Measurements from ENCODE around the gene LPCAT1.
"Not testable (repeated sequence)": the region's sequence is repeated elsewhere in the genome, so short reads cannot be mapped to it uniquely, and the experiment has no call there.

The LPCAT1 gene

GRCh38 chr5:1507014-1507375 lies 16.8 kb downstream of the LPCAT1 start:
- no peaks in the 10 kb centered on the region for H3K27me3 Mint-ChIP-seq
- CTCF ChIA-PET, result no interaction called here
- H3K36me3 Mint-ChIP-seq, result peaks cover 8% of the 10 kb centered on the region
- DNase-seq, result no peak
- H3K9me3 Mint-ChIP-seq, result no peaks in the 10 kb centered on the region
- no peak overlapping the region for H3K4me3 Mint-ChIP-seq
- H3K27ac Mint-ChIP-seq, result no peak overlapping the region
- peaks cover 18% of the 10 kb centered on the region for H3K4me1 Mint-ChIP-seq

GRCh38 chr5:1506242-1507013 lies 17.3 kb downstream of the LPCAT1 start:
- Mint-ChIP-seq H3K4me3 (no peak overlapping the region), H3K36me3 (peaks cover 8% of the 10 kb centered on the region), H3K27ac (no peak overlapping the region), H3K27me3 (no peaks in the 10 kb centered on the region), H3K4me1 (peaks cover 18% of the 10 kb centered on the region), H3K9me3 (no peaks in the 10 kb centered on the region)
- no peak for DNase-seq
- CTCF ChIA-PET, result no interaction called here

GRCh38 chr5:1505506-1506241 lies 18.1 kb downstream of the LPCAT1 start:
- no peak for DNase-seq
- no peak overlapping the region for H3K27ac Mint-ChIP-seq
- no peaks in the 10 kb centered on the region for H3K9me3 Mint-ChIP-seq
- peaks cover 18% of the 10 kb centered on the region for H3K4me1 Mint-ChIP-seq
- no peaks in the 10 kb centered on the region for H3K27me3 Mint-ChIP-seq
- CTCF ChIA-PET, result no interaction called here
- peaks cover 8% of the 10 kb centered on the region for H3K36me3 Mint-ChIP-seq
- no peak overlapping the region for H3K4me3 Mint-ChIP-seq

- not testable (repeated sequence) for H3K4me3 Mint-ChIP-seq
Measured at GRCh38 chr5:1505089-1505488, 18.7 kb downstream of the LPCAT1 start.

GRCh38 chr5:1504617-1505016 lies 19.1 kb downstream of the LPCAT1 start:
- no peak for DNase-seq
- no peaks in the 10 kb centered on the region for H3K9me3 Mint-ChIP-seq
- H3K36me3 Mint-ChIP-seq, result peaks cover 9% of the 10 kb centered on the region
- H3K27ac Mint-ChIP-seq, result no peak overlapping the region
- H3K4me1 Mint-ChIP-seq, result peaks cover 18% of the 10 kb centered on the region
- H3K27me3 Mint-ChIP-seq, result no peaks in the 10 kb centered on the region
- H3K4me3 Mint-ChIP-seq, result no peak overlapping the region
- CTCF ChIA-PET, result no interaction called here

More at GRCh38 chr5:1505089-1505488, 18.7 kb downstream of the LPCAT1 start:
- H3K36me3 Mint-ChIP-seq, H3K27me3 Mint-ChIP-seq, H3K27ac Mint-ChIP-seq, DNase-seq, CTCF ChIA-PET, H3K9me3 Mint-ChIP-seq: not testable (repeated sequence)
- peaks cover 18% of the 10 kb centered on the region for H3K4me1 Mint-ChIP-seq

- CTCF ChIA-PET, result interaction anchor here (1.0 to 1.7 kb wide), 3 partner anchors 24 to 140 kb away, joined by 3 to 6 read pairs (median 5); no protein-coding TSS in a partner anchor
- no peak overlapping the region for H3K4me3 Mint-ChIP-seq
Measured at GRCh38 chr5:1504069-1504595, 19.6 kb downstream of the LPCAT1 start.

GRCh38 chr5:1503241-1504068 lies 20.3 kb downstream of the LPCAT1 start:
- H3K27me3 Mint-ChIP-seq, result no peaks in the 10 kb centered on the region
- no peaks in the 10 kb centered on the region for H3K9me3 Mint-ChIP-seq
- H3K36me3 Mint-ChIP-seq, result peaks cover 12% of the 10 kb centered on the region
- no peak overlapping the region for H3K27ac Mint-ChIP-seq
- peaks cover 18% of the 10 kb centered on the region for H3K4me1 Mint-ChIP-seq
- DNase-seq, result peak; percentile 26
- CTCF ChIA-PET, result interaction anchor here (1.0 to 1.7 kb wide), 3 partner anchors 23 to 141 kb away, joined by 3 to 6 read pairs (median 5); no protein-coding TSS in a partner anchor
- no peak overlapping the region for H3K4me3 Mint-ChIP-seq

More at GRCh38 chr5:1504069-1504595, 19.6 kb downstream of the LPCAT1 start:
- Mint-ChIP-seq H3K9me3 (no peaks in the 10 kb centered on the region), H3K4me1 (peaks cover 18% of the 10 kb centered on the region), H3K27me3 (no peaks in the 10 kb centered on the region), H3K27ac (no peak overlapping the region), H3K36me3 (peaks cover 7% of the 10 kb centered on the region)
- no peak for DNase-seq

GRCh38 chr5:1502737-1503120 lies 21.0 kb downstream of the LPCAT1 start:
- no peak for DNase-seq
- no peak overlapping the region for H3K27ac Mint-ChIP-seq
- H3K36me3 Mint-ChIP-seq, result peaks cover 13% of the 10 kb centered on the region
- H3K4me3 Mint-ChIP-seq, result no peak overlapping the region
- H3K4me1 Mint-ChIP-seq, result peaks cover 18% of the 10 kb centered on the region
- H3K9me3 Mint-ChIP-seq, result no peaks in the 10 kb centered on the region
- no peaks in the 10 kb centered on the region for H3K27me3 Mint-ChIP-seq
- CTCF ChIA-PET, result interaction anchor here (1.2 to 1.7 kb wide), 2 partner anchors 23 to 142 kb away, joined by 5 to 6 read pairs; no protein-coding TSS in a partner anchor

- Mint-ChIP-seq H3K27ac (peak overlapping the region; percentile 20), H3K36me3 (peaks cover 13% of the 10 kb centered on the region), H3K4me1 (peaks cover 18% of the 10 kb centered on the region), H3K27me3 (no peaks in the 10 kb centered on the region), H3K4me3 (no peak overlapping the region), H3K9me3 (no peaks in the 10 kb centered on the region)
- CTCF ChIA-PET, result interaction anchor here (1.7 kb wide), 1 partner anchor 22 kb away, joined by 5 read pairs; no protein-coding TSS in a partner anchor
- peak; percentile 49 for DNase-seq
Measured at GRCh38 chr5:1502046-1502736, 21.6 kb downstream of the LPCAT1 start.

- H3K9me3 Mint-ChIP-seq, result no peaks in the 10 kb centered on the region
- H3K27ac Mint-ChIP-seq, result no peak overlapping the region
- peaks cover 13% of the 10 kb centered on the region for H3K36me3 Mint-ChIP-seq
- peaks cover 18% of the 10 kb centered on the region for H3K4me1 Mint-ChIP-seq
- DNase-seq, result no peak
- H3K4me3 Mint-ChIP-seq, result no peak overlapping the region
- H3K27me3 Mint-ChIP-seq, result no peaks in the 10 kb centered on the region
- CTCF ChIA-PET, result no interaction called here
Measured at GRCh38 chr5:1501372-1502045, 22.3 kb downstream of the LPCAT1 start.

- H3K4me1 Mint-ChIP-seq, result peaks cover 27% of the 10 kb centered on the region
- CTCF ChIA-PET, result interaction anchor here (1.3 kb wide), 1 partner anchor 138 kb away, joined by 3 read pairs; no protein-coding TSS in a partner anchor
- no peak overlapping the region for H3K27ac Mint-ChIP-seq
- peaks cover 13% of the 10 kb centered on the region for H3K36me3 Mint-ChIP-seq
- no peaks in the 10 kb centered on the region for H3K9me3 Mint-ChIP-seq
- no peak for DNase-seq
- no peaks in the 10 kb centered on the region for H3K27me3 Mint-ChIP-seq
- H3K4me3 Mint-ChIP-seq, result no peak overlapping the region
Measured at GRCh38 chr5:1500411-1501091, 23.2 kb downstream of the LPCAT1 start.

GRCh38 chr5:1499851-1500250 lies 23.9 kb downstream of the LPCAT1 start:
- H3K4me1 Mint-ChIP-seq, result peaks cover 34% of the 10 kb centered on the region
- H3K9me3 Mint-ChIP-seq, result no peaks in the 10 kb centered on the region
- CTCF ChIA-PET, result interaction anchor here (1.3 kb wide), 1 partner anchor 139 kb away, joined by 3 read pairs; no protein-coding TSS in a partner anchor
- no peaks in the 10 kb centered on the region for H3K27me3 Mint-ChIP-seq
- no peak overlapping the region for H3K27ac Mint-ChIP-seq
- peaks cover 13% of the 10 kb centered on the region for H3K36me3 Mint-ChIP-seq
- H3K4me3 Mint-ChIP-seq, result no peak overlapping the region
- DNase-seq, result no peak
